HG02981 (cell line): ENCODE measurements around the gene PRDM16.

Experiments used
- ATAC-seq: cut with Tn5 transposase; IDR thresholded peaks from one replicate; pipeline ENCODE4 v1.9.1; 2021; ENCODE audit warnings: mild to moderate bottlenecking, moderate library complexity; ENCODE audit not compliant: unreplicated experiment

Gene PRDM16

GRCh38 chr1:3068564-3069431 is at the start of gene PRDM16:
Gene PRDM16, plus strand, starts transcription at chr1:3069203. Its CDS starts 57 bp downstream, at chr1:3069260.
- no peak for ATAC-seq

DNA sequence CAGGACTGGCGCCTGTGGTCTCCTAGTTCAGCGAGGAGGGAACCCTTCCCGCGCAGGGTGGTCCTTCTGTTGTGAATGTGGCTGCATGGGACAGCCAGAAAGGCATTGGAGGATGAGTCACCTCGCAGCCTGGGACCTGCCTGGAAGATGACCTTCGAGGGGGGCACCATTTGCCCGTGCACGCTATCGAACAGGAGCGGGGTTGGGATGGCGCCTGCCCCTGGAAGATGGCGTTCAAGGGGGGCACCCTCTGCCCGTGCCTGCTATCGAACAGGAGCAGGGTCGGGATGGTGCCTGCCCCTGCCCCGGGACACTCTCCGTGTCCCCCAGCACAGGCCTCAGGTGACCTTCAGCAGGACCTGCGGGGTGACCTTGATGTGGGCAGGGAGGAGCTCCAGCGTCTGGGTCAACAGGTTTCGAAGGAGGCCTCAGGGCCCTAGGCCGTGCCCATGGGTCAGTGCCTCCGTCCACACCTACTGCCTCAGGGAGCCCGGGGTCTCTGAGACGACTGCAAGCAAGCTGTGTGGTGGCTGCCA is 49.4 kb upstream of the PRDM16 start:
- no peak for ATAC-seq

- no peak for ATAC-seq
Measured at GRCh38 chr1:3020263-3020909, 48.6 kb upstream of the PRDM16 start.

DNA sequence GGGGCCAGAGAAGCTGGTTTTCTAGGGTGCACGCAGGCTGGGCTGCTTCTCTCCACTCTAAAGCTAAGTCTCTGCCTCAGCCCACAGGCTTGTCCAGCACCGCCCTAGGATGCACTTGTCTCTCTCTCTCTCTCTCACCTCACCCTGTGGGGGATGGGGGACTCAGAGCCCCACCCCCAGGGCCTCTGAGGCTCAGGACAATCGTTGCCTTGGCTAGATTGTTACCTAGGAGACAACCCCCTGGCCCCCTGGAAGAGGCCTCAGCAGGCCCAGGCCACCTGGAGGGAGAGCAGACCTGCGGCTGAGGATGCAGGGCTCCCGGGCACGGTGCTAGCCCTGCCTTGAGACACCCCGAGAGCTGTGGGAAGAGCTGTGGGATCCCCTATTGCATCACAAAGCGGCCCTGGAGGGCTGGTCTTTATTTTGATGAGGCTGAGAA is 47.8 kb upstream of the PRDM16 start, which contains the start of gene ACTRT2:
ACTRT2 (plus strand) TSS at position 235 of the 439 bp plus-strand sequence. CDS start 220 bp downstream, outside the sequence.
- ATAC-seq = no peak

DNA sequence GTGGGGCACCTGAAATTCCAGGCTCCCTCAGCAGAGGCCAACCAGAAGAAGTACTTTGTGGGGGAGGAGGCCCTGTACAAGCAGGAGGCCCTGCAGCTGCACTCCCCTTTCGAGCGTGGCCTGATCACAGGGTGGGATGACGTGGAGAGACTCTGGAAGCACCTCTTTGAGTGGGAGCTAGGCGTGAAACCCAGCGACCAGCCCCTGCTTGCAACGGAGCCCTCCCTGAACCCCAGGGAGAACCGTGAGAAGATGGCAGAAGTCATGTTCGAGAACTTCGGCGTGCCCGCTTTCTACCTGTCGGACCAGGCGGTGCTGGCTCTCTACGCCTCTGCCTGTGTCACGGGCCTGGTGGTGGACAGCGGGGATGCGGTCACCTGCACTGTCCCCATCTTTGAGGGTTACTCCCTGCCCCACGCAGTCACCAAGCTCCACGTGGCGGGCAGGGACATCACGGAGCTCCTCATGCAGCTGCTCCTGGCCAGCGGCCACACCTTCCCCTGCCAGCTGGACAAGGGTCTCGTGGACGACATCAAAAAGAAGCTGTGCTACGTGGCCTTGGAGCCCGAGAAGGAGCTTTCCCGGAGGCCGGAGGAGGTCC is 47.1 kb upstream of the PRDM16 start:
- no peak for ATAC-seq

GRCh38 chr1:3022511-3022973 is 46.5 kb upstream of the PRDM16 start:
- no peak for ATAC-seq

- no peak for ATAC-seq
Measured at GRCh38 chr1:3022976-3023375, 46.0 kb upstream of the PRDM16 start.

DNA sequence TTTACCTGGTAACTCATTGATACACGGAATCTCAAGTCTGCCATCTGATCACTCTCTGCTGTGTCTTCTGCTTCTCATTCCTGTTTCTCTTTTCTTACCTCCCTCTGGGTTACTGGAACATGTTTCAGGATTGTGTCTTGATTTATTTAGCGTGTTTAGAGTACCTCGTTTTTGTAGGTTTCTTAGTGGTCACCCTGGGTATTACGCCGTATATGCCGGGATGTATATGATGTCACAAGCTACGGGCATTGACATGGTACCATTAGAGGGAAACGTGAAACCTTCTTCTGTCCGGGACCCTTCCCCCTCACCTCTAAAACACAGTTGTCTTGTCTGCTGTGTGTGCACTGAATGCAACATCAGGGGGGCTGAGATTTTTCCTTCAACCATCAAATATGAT is 45.0 kb upstream of the PRDM16 start:
- no peak for ATAC-seq

DNA sequence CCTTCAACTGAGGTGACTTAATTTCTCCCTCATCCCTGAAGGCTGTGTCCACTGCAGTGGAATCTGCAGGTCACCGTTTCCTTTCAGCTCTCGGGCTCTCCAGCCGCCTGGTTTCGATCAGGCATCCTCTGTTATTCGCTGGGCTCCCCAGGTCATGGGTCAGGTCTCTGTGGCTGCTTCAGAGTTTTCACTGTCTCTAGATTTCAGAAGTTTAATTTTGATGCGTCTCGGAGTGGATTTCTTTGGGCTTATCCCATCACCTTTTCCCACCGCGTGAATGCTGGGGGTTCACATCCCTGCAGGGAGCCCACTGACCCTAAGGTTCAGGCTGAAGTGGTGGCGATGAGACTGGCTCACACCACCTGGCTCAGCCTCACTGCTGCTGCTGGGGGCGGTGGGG is 44.4 kb upstream of the PRDM16 start:
- ATAC-seq = no peak

DNA sequence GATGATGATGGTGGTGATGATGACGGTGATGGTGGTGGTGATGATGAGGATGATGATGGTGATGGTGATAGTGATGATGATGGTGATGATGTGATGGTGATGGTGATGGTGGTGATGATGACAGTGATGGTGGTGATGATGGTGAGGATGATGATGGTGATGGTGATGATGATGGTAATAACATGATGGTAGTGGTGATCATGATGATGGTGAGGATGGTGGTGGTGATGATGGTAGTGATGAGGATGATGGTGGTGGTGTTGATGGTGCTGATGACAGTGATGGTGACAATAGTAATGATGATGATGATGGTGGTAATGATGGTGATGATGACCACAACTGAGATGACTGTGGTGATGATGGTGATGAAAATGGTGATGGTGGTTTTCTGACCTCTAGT is 42.9 kb upstream of the PRDM16 start:
- no peak for ATAC-seq

- no peak for ATAC-seq
Measured at GRCh38 chr1:3026581-3027391, 42.2 kb upstream of the PRDM16 start.

DNA sequence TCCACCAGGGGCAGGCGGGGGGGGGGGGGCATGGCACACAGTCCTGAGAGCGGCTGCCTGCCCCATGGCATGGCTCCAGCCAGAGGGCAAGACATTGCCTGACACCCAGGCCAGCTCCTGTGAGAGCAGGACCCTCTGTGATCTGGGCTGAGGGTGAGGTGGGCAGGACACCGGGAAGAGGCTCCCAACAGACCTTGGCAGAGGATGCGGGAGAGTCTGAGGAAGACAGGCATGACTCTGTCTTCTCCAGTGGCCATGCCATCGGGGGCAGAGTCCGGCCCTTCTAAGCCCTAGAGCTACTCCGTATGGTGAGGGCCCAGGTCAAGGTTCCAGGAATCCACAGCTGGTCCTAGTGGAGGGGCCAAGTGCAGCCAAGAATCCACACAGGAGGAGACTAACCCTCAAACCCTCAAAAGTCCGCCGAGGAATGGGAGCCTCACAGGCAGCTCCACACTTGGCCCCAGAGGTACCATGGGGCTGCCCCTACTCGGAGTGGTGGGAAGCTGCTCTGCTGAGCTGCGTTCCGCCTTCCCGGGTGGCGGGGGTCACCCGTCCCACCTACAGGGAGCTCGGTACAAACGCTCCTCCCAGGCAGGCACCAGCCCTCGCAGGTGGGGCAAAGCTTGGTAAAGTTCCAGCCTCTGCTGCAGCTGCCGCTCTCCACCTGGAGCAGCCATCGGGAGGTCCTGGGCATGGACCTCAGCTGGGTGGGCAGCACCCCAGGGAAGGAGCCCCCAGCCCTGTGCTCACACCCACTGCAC is 41.2 kb upstream of the PRDM16 start:
- no peak for ATAC-seq

DNA sequence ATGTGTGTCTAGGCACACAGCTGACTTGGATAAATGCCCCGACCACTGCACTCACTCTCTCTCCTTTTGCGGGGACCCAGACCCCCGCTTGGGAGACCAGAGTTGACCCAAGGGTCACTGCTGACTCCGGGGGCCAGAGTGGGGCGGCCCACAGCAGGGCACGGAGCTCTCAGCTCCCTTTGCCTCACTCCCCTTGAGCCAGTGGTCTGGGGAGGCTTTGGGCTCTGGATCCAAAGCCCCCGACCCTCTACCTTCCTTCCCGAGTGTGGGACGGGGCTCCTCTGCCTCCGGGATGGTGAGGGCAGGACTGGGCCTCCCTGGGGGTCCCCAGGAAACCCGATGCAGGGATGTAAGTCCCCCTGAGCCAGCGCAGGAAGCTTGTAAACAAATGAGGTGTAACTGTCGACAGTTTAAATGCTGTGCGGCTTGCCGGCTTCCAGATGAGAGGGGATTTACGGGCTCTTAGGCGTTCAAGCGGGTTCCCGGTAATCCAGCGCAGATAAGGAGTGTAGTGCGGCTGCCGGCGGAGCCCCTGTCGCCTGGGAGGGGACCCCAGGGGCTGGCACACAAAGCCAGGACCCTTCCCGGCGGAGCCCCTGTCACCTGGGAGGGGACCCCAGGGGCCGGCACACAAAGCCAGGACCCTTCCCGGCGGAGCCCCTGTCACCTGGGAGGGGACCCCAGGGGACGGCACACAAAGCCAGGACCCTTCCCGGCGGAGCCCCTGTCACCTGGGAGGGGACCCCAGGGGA is 40.3 kb upstream of the PRDM16 start:
- ATAC-seq = no peak

DNA sequence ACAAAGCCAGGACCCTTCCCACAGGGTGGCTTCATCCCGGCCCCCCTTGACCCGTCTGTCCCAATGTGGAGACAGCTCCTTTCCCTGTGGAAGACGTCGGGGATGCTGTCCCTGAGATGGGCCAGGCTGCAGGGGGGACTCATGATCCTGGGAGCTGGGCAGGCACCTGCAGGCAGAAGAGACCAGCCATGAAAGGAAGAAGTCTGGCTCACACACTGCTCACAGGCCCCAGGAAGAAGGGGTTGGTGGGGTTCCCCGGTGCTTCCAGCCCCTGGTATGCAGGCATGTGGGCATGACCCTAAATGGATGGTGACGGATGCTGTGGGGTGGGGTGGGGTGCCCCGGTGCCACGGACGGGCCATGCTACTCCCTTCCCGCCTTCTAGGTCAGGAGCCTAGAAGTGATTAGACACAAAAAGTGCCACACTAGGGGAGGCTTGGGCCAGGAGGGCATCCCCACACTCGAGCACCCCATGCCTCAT is 39.5 kb upstream of the PRDM16 start:
- no peak for ATAC-seq

GRCh38 chr1:3029991-3030662 is 38.9 kb upstream of the PRDM16 start:
- ATAC-seq = no peak

- ATAC-seq = no peak
Measured at GRCh38 chr1:3030663-3031381, 38.2 kb upstream of the PRDM16 start.

DNA sequence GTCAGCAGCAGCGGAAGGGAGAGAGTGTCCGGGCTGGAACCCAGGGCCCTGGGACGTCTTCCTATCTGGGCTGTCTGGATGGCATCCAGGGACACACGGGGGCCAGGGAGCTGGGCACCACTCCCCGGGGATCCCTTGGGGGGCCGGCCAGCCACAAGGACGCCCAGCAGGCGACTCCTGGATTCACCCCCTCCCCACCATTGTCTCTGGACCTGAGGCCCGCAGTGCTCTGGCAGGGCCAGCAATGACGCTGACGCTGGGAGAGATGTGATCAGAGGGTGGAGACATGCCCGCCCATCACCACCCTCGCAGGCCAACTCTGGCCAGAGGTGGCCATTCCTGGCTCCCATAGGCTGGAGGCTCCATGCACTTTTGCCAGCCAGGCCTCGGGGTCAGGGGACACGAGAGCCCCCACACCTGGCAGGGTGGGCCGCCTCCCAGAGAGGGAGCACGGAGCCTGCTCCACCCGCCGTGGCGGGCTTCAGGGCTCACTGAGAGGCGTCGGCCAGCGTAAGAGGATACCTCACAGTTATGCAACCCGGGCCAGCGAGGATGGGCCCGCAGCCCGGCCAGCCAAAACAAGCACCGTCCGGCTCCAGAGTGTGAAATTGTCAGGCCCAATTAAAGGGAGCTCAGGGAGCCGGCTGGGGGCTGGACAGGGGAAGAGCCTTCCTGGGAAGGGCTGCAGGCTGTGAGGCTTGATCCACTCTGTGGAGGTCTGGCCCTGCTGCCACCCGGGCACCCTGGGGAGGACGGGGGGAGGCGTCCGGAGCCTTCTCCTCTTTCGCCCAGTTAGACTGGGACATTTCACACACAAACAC is 37.4 kb upstream of the PRDM16 start:
- no peak for ATAC-seq
